Fibroblast of villous mesenchyme (primary cell): ENCODE data around the gene ZNF768. TPM values are rescaled to one million over a fixed set of nuclear protein-coding genes. Genes with fewer than 3 reads are reported as not detected.

Experiments
- DNase-seq: peaks from one replicate; pipeline ENCODE4 v3.0.0-alpha.2; 2010; ENCODE audit warnings: low read depth
- H3K4me3 ChIP-seq: 2 replicates; pipeline ENCODE4 v1.5.1; 2011; ENCODE audit warnings: low read depth, mild to moderate bottlenecking, low read length
- CTCF ChIP-seq: IDR thresholded peaks from 2 replicates; pipeline ENCODE4 v1.5.1; 2012; ENCODE audit warnings: low read depth, mild to moderate bottlenecking, low read length; ENCODE audit not compliant: insufficient read depth
- total RNA-seq: library from RNA; depleted of rRNA; stranded (reverse); fragments of >200 nt; gene quantifications from 2 replicates; pipeline ENCODE4 v1.2.3, GENCODE V29; 2012

The ZNF768 gene
- total RNA-seq, 1 donor: 22.0 TPM

GRCh38 chr16:30518552-30518951, 7.8 kb downstream of the ZNF768 start:
- no peak for TF ChIP-seq CTCF
- DNase-seq: no peak
- no peak overlapping the region for H3K4me3 ChIP-seq

- H3K4me3 ChIP-seq: no peak overlapping the region
- no peak for DNase-seq
- TF ChIP-seq CTCF: no peak
These were observed 11.1 kb downstream of the ZNF768 start for GRCh38 chr16:30515275-30515674.

- no peak for DNase-seq
- no peak for TF ChIP-seq CTCF
- no peak overlapping the region for H3K4me3 ChIP-seq
These were observed 14.9 kb downstream of the ZNF768 start for GRCh38 chr16:30511509-30511908.

GRCh38 chr16:30510376-30510938, 15.9 kb downstream of the ZNF768 start:
- no peak for TF ChIP-seq CTCF
- DNase-seq: no peak
- H3K4me3 ChIP-seq: no peak overlapping the region

GRCh38 chr16:30509081-30509765, 17.1 kb downstream of the ZNF768 start:
- no peak for DNase-seq
- no peak for TF ChIP-seq CTCF
- H3K4me3 ChIP-seq: no peak overlapping the region

- no peak for DNase-seq
- no peak overlapping the region for H3K4me3 ChIP-seq
- no peak for TF ChIP-seq CTCF
These were observed 22.7 kb downstream of the ZNF768 start for GRCh38 chr16:30503403-30504296.
